ENCODE data around the gene CDKL1.
"Not testable (repeated sequence)": the region's sequence is repeated elsewhere in the genome, so short reads cannot be mapped to it uniquely, and the experiment has no call there.

CDKL1 gene

DNA sequence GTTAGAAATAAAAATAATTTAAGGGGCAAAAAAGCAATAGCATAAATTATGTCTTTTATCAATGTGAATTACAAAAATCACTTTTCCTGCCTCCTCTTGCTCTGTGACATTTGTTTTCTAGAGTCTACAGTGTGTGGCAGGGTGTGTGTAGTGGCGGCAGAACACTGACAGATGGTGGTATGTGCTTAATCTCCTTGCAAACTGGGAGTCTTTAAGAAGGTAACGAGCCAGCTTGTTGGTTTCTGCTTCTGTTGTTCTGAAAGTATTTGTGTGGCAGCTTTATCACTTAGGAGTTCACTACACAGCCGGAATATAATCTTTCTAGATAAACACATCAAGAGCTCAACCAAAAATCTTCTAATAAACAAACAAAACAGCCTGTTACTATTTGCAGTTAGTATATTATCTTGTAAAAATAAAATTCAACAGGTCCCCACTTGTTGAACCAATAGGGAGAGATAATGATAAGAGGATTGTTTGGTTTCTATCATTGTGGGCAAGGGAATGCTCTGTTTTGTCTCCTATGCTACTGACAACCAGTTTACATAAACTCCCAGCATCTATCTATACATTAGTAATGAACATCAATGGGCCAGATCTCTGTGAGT is 13.0 kb downstream of the CDKL1 start:
- no peak for DNase-seq

DNA sequence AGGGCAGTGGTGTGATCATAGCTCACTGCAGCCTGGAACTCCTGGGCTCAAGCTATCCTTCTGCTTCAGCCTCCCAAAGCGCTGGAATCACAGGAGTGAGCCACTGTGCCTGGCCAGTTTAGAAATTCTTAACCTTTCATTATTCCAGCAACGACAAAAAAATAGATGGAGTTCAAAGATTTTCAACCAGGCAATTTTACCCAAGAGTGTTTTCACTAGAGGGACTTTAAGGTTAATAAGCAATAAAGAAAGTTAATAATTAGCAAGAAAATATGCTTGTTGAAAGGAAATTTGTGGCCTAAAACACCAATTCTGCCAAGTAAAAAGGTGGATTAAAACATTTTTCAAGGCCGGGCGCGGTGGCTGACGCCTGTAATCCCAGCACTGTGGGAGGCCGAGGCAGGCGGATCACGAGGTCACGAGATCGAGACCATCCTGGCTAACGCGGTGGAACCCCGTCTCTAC is 14.8 kb downstream of the CDKL1 start:
- DNase-seq, result no peak

DNA sequence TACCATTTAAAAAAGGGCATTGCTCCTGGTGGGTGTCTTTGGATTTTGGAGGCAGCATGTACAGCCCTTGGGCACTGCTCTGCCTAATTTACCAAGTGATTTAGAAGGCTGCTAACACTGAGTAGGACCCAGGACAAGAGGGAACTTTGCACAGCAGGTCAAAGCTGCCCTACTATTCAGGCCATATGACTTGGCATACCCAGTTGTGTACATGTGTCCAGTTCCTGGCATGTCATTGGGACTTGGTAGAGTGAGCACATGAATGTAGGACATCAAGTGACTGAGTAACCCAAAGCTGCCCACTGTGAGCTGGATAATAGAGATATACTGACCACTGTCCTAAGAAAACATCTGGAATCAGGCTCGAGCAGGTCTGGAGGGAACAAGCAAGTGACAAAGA is 15.7 kb downstream of the CDKL1 start:
- no peak for DNase-seq

DNA sequence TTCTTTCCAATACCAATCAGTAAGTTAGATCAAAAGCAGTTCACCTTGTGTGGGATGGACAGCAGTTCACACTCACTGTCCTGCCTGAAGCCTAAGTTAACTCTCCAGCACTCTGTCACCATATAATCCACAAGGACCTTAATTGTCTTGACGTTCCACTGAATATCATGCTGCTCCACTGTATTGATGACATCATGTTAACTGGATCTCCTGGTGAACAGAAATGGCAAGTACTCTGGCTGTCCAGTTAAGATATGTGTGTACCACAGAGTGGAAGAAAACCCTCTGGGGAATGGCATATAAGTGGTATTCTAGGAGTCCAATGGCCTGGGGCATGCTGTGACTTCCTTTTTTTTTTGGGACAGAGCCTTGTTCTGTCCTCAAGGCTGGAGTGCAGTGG is 16.2 kb downstream of the CDKL1 start:
- DNase-seq, result no peak

DNA sequence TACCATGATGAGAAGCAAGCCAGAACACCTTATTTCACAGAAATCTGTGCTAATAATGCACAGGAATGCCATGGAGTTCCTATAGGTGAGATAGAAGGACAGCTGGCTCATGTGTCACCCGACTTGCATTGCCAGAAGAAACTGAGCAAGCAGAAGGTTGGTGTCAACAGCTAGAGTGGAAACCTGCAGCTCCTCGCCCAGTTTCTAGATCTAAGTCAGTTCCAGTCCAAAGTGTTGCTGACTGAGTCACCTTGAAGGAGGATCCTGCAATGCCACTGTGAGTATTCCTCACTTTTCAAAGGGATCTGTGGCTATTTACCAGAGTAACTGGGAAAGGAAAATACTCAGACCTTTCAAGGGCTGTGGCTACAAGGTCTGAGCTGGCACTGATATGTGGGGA is 17.1 kb downstream of the CDKL1 start:
- DNase-seq, result no peak

DNA sequence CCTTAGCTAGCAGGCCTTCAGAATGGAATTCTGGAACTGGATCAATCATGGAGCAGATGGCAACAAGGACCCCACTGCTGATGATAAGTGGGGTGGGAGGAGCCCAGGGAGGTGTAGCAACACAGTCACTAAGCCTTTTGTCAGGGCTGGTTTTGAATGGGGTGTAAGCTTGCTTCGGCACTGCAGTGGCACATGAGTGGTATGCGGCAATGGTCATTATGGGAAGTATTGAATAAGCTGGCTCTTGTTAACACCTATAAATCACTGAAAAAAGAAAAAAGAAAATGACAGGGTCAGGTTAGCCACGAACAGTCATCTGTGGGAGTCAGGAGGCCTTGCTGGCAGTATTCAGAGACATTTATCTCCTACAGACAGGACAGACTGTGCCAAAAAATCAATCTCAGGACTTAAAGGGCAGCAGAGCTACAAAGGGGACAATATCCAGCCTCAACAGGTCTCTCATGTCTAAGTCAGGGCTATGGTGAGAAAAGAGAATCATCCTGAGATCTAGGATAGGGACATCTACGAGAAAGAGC is 19.1 kb downstream of the CDKL1 start:
- no peak for DNase-seq

DNA sequence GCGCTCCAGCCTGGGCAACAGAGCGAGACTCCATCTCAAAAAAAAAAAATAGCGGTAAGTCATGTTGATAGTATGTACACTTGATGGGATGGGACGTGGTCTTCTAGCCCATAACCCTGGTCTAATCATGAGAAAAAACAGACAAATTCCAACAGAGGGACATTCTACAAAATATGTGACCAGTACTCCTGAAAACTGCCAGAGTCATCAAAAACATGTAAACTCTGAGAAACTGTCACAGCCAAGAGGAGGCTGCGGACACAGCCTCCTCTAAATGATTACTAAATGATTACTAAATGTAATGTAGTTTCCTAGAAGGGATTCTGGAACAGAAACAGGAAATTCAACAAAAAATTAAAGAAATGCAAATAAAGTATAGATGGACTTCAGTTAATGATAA is 20.9 kb downstream of the CDKL1 start:
- DNase-seq, result no peak

DNA sequence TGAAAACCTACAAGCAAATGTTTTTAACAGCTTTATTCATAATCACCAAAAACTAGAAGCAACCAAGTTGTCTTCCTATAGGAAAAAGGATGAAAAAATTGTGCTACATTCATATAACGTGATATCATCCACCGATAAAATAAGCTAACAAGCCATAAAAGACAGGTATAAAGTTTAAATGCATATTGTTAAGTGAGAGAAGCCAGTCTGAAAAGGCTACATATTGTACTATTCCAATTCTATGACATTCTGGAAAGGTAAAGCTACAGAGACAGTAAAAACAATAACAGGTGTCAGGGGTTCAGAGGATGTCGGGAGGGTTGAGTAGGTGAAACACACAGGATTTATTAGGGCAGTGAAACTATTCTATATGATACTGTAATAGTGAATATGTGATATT is 22.7 kb downstream of the CDKL1 start:
- DNase-seq, result no peak

DNA sequence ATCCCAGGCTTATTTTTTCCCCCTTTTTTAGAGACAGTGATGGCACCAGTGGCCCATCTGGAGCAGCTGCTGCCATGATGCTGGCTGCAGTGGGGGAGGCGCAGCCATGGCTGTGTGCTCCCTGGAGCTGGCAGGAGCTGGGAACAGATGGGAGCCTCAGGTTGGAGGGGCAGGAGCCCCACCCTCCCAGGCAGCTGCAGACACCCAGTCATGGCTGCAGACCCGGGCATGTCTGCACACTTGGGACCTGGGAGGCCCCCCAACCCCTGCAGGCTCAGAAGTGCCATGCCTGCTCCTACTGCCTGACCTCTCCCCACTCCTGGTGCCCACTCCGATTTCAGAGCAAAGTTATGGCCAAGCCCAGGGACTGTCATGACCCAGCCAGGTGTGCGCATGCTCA is 25.1 kb downstream of the CDKL1 start:
- DNase-seq, result no peak

DNA sequence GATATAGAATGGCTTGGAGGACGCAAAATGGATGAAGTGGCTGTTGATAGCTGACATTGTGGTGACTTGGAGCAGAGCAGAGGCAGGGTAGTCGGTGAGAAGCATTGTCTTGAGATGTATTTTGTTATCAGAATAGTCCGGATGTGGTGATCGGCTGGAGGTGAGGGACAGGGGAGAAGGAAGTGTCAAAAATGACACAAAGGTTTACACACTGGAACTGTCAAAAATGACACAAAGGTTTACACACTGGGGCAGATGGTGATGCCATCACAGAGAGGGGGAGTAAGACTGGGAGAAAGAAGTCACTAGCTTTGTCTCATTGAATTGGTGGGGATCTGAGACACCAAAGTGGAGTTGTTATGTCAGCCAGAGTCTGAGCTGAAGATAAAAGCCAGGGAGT is 30.1 kb downstream of the CDKL1 start:
- no peak for DNase-seq

DNA sequence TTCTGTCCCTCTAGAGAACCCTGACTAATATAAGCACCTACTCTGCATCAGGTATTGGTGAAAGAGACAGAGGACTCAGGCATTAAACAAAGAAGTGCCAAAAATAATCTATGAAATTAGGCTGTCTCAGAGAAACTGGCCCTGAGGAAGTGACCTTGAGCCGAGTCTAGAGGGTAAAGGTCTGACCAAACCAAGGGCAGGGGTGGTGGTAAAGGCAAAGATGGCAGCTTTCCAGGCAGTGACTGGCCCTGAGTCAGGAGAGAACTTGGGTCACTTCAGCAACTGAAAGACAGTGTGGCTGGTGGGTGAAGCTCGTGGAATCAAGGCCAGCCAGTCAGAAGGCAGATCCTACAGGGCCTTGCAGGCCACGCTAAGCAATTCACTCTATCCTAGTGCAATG is 30.6 kb downstream of the CDKL1 start:
- DNase-seq, result no peak

DNA sequence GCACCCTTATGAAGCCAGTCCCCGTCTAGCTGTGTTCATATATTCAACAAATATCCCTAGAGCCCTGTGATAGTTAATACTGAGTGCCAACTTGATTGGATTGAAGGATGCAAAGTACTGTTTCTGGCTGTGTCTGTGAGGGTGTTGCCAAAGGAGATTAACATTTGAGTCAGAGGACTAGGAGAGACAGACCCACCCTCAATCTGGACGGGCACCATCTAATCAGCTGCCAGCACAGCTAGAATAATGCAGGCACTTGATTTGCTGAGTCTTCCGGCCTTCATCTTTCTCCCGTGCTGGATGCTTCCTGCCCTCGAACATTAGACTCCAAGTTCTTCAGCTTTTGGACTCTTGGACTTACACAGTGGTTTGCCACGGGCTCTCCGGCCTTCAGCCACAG is 31.1 kb downstream of the CDKL1 start:
- not testable (repeated sequence) for DNase-seq

DNA sequence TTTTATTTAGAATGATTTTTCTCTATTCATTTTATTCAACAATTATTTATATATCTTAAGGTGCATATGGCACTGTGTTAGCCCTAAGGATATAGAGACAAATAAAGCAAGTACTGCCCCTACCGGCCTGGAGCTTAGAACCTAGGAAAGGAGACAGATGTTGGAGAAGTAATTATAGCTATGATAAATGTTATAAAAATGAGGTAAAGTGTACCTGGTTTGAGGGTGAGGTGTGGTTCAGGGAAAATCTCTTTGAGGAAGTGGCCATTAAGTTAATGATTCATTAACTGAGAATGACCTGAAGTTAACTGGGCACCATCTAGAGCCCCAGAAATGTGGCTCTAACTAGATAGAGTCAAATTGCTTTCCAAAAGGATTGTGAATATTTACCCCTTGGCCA is 31.9 kb downstream of the CDKL1 start:
- DNase-seq, result no peak

DNA sequence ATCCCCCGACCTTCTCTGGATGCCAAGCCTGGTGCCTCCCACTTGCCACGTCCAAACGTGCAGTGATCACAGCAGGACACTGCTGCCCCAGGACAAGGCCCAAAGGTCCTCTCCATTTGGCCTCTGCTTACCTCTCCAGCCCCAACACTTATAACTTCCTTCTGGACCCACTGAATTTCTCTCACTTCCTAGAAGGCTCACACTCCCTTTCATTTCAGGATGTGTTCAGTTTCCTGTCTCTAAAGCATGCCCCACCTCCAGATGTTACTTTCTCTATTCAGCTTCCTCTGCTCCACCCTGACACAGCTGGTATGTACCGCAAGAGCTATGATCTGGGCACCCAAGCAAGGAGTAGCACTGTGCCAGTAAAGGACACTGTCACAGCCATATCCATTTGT is 33.0 kb downstream of the CDKL1 start:
- DNase-seq, result no peak

DNA sequence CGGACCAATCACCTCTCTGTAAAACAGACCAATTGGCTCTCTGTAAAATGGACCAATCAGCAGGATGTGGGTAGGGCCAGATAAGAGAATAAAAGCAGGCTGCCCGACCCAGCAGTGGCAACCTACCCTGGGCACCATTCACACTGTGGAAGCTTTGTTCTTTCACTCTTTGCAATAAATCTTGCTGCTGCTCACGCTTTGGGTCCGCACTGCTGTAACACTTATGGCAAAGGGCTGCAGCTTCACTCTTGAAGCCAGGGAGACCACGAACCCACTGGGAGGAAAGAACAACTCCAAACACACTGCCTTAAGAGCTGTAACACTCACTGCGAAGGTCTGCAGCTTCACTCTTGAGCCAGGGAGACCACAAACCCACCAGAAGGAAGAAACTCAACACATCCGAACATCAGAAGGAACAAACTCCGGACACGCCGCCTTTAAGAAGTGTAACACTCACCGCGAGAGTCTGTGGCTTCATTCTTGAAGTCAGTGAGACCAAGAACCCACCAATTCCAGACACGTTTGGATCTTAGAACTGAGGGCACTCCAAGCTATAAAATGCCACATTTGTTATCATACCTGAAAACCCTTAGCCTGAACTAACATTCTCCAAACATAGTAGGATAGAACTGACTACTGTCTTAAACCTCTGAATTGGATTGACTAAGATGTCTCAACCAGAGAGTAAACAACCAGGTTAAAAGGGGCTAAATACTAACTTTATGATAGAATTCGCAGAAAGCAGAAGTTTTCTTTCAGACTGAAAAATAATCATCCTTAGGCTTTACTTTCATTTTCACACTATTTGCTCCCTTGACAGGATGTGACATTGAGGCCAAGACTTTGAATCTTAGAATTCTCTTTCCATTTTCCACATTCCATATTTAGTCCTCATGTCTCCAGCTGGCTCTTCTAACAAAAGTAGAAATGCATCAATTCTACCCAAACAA is 33.6 kb downstream of the CDKL1 start:
- no peak for DNase-seq

DNA sequence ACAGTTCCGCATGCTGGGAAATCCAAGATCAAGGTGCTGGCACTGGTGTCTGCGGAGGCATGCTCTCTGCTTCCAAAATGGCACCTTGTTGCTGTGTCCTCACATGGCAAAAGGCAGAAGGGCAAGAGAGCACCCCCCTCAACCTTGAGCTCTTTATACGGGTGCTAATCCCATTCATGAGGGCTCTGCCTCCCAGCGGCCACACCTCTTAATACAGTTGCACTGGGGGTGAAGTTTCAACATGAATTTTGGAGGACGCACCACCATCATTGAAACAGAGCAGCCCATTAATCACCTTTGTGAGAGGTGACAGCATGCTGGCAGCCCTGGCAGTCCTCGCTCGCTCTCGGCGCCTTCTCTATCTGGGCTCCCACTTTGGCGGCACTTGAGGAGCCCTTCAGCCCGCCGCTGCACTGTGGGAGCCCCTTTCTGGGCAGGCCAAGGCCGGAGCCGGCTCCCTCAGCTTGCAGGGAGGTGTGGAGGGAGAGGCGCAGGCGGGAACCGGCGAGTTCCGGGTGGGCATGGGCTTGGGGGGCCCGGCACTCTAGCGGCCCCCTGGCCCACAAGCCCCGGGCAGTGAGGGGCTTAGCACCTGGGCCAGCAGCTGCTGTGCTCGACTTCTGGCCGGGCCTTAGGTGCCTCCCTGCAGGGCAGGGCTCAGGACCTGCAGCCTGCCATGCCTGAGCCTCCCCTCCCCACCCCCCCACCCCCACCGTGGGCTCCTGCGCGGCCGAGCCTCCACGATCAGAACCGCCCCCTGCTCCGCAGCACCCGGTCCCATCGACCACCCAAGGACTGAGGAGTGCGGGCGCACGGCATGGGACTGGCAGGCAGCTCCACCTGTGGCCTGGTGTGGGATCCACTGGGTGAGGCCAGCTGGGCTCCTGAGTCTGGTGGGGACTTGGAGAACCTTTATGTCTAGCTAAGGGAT is 34.9 kb downstream of the CDKL1 start:
- not testable (repeated sequence) for DNase-seq

DNA sequence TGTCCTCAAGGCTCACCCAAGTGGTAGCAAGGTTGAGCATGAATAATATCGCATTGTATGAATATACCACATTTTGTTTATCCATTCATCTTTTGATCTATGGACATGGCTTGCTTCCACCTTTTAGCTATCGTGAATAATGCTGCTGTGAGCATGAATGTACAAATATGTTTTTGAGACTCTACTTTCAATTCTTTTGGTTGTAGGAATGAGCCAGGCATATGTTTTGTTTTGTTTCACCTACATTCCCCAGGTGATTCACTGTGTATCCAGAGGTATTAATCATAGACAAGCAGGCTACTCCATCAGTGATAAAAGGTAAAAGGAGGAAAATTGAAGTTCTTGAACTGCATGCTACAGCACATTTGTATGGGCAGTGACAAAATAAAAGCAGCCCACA is 35.8 kb downstream of the CDKL1 start:
- DNase-seq, result no peak

DNA sequence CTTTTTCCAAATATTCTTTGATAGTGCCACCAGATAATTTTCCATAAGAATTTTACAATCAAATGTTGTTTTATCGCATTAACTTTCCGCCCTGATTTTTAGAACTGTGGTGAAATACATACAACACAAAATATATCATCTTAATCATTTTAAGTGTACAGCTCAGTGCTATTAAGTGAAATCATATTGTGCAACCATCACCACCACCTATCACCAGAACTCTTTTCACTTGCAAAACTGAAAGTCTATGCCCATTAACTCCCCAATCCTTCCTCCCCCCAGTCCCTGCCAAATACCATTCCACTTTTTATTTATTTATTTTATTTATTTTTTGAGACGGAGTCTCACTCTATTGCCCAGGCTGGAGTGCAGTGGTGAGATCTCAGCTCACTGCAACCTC is 36.6 kb downstream of the CDKL1 start:
- no peak for DNase-seq

DNA sequence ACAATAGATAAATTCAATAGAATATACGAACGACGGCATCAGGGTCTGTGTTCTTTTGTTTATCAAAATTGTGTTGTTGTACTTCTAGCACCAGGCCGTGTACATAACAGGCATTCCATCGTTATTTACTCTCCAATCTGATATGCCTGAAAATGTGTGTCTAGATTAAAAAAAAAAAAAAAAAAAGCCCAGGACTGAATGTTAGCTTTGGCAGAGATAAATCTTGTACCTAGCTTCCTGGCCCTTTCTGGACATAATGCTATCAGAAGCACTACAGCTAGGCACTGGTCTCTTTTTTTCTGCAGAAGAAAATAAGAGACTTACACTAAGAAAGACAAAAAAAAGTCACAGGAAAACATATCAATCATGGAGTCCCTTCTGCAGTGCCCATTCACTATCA is 37.0 kb downstream of the CDKL1 start:
- no peak for DNase-seq

DNA sequence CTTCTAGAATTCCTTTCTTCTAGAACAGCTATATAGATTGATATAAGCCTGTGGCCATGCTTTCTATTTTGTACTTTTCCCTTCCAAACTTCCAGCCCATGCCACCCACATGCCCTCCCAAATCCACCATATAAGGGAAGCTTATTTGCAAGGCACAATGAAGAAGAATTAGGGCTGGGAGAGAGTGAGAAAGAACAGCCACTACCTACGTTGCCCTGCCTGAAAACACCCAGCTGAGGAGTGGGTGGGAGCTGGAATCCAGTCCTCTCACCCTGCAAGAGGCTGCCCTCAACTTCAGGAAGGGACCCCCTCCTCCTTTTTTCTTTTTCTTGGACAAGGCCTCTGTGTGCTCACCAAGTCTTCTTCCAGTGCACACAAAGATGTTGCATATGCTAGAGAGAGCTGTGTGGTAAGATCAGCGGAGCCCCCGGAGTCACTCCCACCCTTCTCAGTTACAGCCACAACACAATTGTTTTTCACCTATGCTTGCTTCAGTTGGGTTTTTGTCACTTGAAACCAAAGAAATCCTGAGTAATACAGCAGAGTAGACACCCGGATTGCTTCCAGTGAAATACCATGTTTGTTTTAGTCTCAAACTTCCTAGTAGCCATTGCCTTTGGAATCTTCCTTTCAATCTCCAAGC is 38.8 kb downstream of the CDKL1 start:
- DNase-seq, result no peak

DNA sequence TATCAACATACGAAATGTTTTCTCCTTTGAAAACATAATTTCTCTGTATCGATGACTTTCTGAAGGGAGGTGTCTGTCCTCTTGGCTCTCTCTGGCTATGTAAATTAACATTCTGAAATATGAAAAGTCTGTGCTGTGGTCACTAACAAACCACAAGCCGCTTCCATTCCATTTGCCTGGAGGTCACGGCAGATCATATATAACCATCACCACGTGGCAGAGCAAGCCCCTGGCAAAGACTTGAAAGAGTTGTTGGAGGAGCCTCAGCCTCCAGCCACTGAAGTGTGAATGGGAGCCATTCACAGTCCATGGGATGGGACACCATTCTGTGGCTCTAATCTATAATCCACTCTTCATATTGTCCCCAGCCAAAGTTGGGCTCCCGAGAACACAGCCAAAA is 39.6 kb downstream of the CDKL1 start:
- no peak for DNase-seq

DNA sequence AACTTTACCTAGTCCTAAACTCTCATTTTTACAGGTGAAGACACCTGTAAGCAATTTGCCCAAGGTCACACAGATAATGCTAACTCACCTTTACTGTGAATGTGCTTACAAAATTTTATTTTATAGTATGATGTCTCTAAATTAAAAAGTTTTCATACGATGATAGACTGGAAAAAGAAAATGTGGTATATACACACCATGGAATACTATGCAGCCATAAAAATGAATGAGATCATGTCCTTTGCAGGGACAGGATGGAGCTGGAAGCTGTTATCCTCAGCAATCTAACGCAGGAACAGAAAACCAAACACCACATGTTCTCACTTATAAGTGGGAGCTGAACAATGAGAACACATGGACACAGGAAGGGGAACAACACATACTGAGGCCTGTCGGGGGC is 40.4 kb downstream of the CDKL1 start:
- not testable (repeated sequence) for DNase-seq

DNA sequence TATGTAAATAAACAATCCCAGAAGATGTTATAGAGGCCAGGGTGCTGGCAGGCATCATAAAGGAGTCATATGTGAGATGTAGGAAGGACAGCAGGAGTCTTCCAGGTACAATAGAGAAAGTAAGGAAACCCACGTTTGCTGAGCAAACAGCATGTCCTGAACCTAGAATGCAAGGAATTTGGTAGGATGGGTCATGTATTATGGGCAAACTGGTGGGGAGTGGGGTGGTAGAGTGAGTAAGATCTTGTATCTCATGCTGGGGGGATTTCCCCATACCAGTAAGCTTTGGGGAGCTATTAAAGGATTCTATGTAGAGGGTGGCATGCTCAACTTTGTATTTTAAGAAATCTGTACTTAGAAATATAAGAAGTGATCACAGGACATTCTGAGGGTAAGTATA is 41.0 kb downstream of the CDKL1 start:
- DNase-seq, result no peak

Data from NCI-H510A (cell line).